Pons (tissue), 1 donor: ENCODE measurements around the gene IFNGR1.

Source experiments
- DNase-seq: peaks from one replicate; pipeline ENCODE4 v3.0.0-alpha.2; 2016; ENCODE audit warnings: low spot score

IFNGR1 gene

GRCh38 chr6:137149035-137149393 lies 70.2 kb downstream of the IFNGR1 start:
- no peak for DNase-seq

GRCh38 chr6:137148306-137149034 lies 70.7 kb downstream of the IFNGR1 start:
- DNase-seq = no peak
